ENCODE results near the gene PHF21B.

GRCh38 chr22:44848791-44849420, 160.9 kb downstream of the PHF21B start:
- TF ChIP-seq POLR2AphosphoS5 (IDR thresholded peaks at IDR 0.05; ENCODE audit: borderline replicate concordance, low read depth, low read length), result no peak
- no peak for TF ChIP-seq EZH2 (IDR thresholded peaks at IDR 0.05)
- TF ChIP-seq FOXP2 (optimal IDR thresholded peaks at IDR 0.05; ENCODE audit: control extremely low read depth, extremely low read length, insufficient read depth), result no peak
